HL-60/S4 (cell line): Measurements from ENCODE around the gene BANF2.
"Not testable (repeated sequence)": the region's sequence is repeated elsewhere in the genome, so short reads cannot be mapped to it uniquely, and the experiment has no call there.

Experiments used
- in situ Hi-C: fragments of 300-500 bp; cut with MboI; formaldehyde crosslinking; loops from 2 replicates; pipeline ENCODE4 v1.14.3; 2022; ENCODE audit warnings: low sequenced_read_pairs

BANF2 gene

DNA sequence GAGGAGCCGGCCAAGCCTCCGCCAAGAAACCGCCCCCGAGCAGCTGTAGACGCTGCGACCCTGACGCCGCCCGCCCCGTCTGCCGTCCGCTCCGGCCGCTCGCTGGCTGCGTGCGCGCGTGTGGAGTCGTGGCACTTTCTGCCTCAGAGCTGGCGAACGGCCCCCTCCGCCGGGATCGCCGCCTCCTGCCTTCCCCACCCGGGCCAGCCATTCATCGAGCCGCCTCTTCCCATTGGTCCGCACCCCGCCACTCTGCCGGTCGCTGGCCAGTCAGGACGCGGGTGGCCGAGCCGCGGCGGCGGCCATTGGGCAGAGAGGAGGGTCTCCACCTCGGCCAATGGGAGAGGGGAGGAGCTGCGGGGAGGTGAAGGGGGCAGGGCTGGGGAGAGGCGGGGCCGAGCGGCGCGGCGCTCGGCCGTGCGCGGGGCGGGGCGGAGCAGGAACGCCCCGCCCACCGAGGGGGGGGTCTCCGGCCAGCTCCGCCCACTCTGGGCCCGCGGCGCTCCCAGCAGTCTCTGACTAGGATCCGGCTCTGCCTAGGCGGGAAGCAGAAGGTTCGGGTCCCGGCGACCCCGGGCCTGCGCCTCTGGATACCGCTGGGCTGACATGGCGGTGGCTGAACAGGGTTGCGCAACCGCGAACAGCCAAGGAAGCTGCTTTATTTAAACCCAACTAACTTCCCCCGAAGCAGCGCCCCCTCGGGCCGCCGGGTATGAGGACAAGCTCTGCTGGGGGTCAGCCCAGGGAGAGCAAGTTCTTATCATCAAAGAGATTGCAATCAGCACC lies 17.5 kb upstream of the BANF2 start, which contains the start of gene RRBP1:
TSS of gene RRBP1 (minus strand) at position 140 of the 786 bp plus-strand sequence. CDS start 21,735 bp downstream, outside the sequence.
- in situ Hi-C loops: no loop called here

- in situ Hi-C loops: no loop called here
Measured at GRCh38 chr20:17682889-17683198, 16.9 kb upstream of the BANF2 start.

- in situ Hi-C loops: no loop called here
Measured at GRCh38 chr20:17683218-17684076, 16.3 kb upstream of the BANF2 start.

- in situ Hi-C loops: no loop called here
Measured at GRCh38 chr20:17684077-17684888, 15.5 kb upstream of the BANF2 start.

DNA sequence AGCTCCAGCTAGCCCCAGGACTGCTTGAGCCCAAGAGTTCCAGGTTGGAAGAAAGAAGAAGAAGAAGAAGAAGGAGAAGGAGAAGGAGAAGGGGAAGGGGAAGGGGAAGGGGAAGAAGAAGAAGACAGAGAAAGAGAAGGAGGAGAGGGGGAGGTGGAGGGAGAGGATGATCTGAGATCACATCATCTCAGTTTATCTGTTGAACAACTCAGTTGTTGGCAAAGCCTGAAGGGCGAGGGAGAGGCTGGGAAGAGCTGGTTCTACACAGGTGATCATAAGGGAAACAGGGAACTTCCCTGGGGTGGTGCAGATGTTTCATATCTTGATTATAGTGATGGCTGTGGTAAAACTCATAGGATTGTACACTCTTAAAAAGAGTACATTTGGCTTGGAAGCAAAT lies 14.6 kb upstream of the BANF2 start:
- in situ Hi-C loops: no loop called here

- in situ Hi-C loops: no loop called here
Measured at GRCh38 chr20:17687800-17688199, 12.0 kb upstream of the BANF2 start.

DNA sequence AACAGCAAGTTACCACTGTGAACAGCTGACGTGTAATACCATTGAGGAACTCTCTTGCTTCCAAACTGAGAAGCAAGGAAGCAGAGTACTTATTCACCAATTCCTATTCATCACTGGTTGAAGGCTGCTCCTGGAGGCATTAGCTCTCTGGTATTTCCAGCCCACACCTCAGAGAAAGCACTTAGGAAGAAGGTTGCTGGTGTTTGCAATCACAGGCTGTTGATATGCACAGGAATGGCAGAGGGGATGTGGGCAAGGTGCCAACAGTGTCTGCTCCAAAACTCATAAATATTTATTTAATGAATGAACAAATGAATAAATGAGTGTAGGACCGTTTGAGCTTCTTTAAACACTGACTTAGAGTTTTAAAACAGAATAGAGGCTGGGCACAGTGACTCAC lies 10.8 kb upstream of the BANF2 start:
- in situ Hi-C loops: no loop called here

- in situ Hi-C loops: no loop called here
Measured at GRCh38 chr20:17690144-17690543, 9.6 kb upstream of the BANF2 start.

DNA sequence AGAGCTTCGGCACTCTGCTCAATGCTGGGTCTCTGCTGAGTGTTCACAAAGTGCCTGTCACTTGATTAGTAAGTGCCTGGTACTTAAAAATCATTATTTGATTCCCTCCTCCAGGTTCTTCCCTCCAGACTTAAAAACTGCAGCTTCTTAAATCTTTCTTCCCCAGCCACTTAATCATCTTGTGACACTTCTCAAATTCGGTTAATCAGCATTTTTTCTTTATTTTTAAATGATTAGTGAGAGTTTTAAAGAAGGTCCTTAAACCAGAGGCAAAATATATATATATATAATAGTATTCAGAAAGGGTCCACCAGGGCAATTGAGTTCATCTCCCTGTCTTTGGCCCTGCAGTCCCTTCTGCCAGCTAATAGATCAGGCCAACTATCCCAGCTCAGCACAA lies 8.0 kb upstream of the BANF2 start:
- in situ Hi-C loops: no loop called here

- in situ Hi-C loops: no loop called here
Measured at GRCh38 chr20:17693444-17694001, 6.2 kb upstream of the BANF2 start.

- in situ Hi-C loops: no loop called here
Measured at GRCh38 chr20:17694767-17695166, 5.0 kb upstream of the BANF2 start.

GRCh38 chr20:17696287-17696686 lies 3.5 kb upstream of the BANF2 start:
- in situ Hi-C loops: no loop called here

DNA sequence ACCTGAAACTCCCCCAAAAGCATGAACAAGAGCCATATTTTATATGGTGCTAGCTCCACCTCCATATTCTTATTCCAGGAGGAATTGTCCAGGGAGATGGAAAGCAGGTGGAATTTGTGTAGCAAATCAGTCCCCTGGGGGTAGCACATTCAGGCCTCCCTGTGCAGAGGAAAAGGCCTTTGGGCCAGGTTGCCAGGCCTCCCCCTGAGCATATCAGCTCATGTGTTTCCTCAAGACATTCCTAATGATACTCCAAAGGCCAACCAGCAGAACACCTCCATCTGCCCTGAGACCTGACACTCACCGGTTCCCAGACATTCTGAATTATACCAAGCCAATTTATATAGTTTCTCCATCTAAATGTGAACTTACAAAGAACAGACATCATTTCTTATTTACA lies 2.6 kb upstream of the BANF2 start:
- in situ Hi-C loops: no loop called here

DNA sequence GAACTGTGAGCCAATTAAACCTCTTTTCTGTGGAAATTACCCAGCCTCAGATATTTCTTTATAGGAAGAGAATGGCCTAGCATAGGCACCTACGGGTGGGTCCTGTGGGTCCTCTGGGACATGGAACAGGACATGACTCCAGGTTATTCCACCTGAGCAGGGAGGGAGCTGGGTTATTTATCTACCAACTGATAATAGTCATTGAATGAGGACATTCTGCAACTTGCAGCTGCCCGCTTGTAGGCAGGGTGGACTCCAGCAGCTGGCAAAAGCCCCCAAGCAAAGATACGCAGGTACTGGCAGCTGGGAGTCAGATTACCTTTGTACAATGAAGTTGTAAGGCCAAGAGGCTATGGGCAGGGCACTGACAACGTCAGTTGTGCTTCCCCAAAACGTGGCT lies 1.4 kb upstream of the BANF2 start:
- in situ Hi-C loops: no loop called here

GRCh38 chr20:17700637-17701036 lies 871 bp downstream of the BANF2 start:
- in situ Hi-C loops: no loop called here

DNA sequence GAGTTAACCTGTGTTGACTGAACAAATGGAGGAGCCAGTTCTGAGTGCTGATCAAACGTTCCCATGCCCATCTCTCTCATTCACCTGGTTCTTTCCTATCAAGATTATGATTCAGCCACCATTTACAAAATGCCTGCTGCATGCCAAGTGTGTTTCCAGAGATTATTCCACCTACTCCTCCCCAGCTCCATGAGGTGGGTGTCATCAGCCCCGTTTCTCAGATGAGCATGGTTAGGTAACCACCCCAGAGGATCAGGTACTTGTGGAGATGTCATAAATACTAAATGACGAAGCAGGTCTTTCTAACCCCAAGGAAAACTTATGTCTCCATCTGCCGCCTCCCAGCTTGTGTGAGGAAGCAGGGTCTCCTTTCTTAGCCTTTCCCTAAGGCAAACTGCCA lies 2.1 kb downstream of the BANF2 start:
- in situ Hi-C loops: no loop called here

GRCh38 chr20:17704589-17705317 lies 5.0 kb downstream of the BANF2 start:
- in situ Hi-C loops: no loop called here

DNA sequence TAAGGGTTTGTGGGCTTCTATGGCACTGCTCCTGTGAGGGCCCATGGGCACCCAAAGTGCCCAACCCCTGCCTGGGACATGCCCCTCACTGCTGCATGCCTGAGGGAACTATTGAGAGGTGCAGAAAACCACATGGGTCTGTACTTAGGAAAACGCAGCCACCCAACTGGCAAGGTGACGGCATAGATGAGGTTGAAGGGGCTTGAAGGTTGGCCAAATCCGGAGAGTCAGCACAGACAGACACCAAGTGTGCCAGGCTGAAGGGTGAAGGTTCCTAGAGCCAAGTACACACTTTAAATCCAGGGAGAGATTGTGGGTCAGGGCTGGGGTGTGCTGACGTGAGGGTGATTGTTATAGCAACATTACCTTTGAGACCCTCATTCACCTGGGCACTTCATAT lies 6.2 kb downstream of the BANF2 start:
- in situ Hi-C loops: no loop called here

DNA sequence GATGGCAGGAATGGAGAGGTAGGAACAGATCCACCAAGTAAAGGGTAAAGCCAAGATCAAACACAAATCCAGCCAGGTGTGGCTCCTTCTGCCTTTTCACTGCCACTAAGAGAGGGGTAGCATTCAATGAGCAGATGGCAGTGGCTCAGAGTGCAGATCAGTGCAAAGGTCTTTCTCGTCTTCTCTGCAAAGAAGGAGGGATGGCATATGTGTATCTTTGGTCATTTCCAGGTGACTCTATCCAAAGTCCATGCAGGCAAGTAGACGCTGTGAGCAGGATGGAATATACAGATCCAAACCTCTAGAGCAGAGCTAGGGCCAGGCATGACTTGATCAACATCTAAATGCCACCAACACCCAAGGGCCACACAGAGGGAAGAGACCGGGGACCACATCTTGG lies 6.9 kb downstream of the BANF2 start:
- in situ Hi-C loops: no loop called here

DNA sequence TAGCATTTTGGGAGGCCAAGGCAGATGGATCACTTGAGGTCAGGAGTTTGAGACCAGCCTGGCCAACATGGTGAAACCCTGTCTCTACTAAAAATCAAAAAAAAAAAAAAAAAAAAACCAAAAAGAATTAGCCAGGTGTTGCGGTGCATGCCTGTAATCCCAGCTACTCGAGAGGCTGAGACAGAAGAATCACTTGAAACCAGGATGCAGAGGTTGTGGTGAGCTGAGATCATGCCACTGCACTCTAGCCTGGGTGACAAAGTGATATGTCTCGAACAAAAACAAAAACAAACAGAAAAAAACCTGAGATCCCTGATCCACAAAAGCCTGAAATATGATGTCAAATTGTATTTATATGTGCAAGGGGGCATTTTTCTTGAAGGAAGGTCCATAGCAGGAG lies 8.2 kb downstream of the BANF2 start:
- in situ Hi-C loops: not testable (repeated sequence)
